Activated T-cell treated with anti-CD3 and anti-CD28 coated beads, Interleukin-2, amount 50 U/mL, for 24 hours (primary cell): ENCODE results near the gene LRSAM1.

Experiments used
- DNase-seq: peaks from one replicate; pipeline ENCODE4 v3.0.0-alpha.2; 2020
- H3K27ac Mint-ChIP-seq: 2 replicates; pipeline ENCODE4 v1.8.0; 2020; ENCODE audit warnings: mild to moderate bottlenecking, mixed read lengths
- H3K27me3 Mint-ChIP-seq: 2 replicates; pipeline ENCODE4 v1.8.0; 2020; ENCODE audit warnings: mixed read lengths
- H3K36me3 Mint-ChIP-seq: 2 replicates; pipeline ENCODE4 v1.8.0; 2020; ENCODE audit warnings: low read depth, mixed read lengths
- H3K4me1 Mint-ChIP-seq: 2 replicates; pipeline ENCODE4 v1.8.0; 2020; ENCODE audit warnings: low read depth, mixed read lengths
- H3K4me3 Mint-ChIP-seq: 2 replicates; pipeline ENCODE4 v1.8.0; 2020; ENCODE audit warnings: mild to moderate bottlenecking, moderate library complexity, mixed read lengths
- H3K9me3 Mint-ChIP-seq: 2 replicates; pipeline ENCODE4 v1.8.0; 2020; ENCODE audit warnings: mixed read lengths

LRSAM1 gene

DNA sequence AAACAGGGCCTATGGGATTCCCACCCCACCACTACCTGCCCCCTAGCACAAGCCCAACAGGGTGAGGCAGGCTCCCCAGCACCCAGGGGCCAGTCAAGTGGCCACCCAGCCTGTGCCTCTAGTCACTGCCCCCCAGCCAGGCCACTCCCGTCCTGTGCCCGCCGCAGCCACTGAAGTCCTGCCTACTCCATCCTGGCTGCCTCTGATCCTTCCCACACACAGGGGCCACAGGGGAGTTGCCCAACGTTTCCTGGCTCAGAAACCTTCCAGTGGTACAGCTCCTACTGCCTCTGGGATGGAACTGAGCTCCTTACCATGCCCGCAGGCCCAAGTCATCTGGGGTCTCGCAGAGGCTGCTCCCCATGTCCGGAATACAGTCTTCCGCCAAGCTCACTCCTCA, 90.6 kb downstream of the LRSAM1 start:
- H3K36me3 Mint-ChIP-seq = no peaks in the 10 kb centered on the region
- no peak overlapping the region for H3K27ac Mint-ChIP-seq

DNA sequence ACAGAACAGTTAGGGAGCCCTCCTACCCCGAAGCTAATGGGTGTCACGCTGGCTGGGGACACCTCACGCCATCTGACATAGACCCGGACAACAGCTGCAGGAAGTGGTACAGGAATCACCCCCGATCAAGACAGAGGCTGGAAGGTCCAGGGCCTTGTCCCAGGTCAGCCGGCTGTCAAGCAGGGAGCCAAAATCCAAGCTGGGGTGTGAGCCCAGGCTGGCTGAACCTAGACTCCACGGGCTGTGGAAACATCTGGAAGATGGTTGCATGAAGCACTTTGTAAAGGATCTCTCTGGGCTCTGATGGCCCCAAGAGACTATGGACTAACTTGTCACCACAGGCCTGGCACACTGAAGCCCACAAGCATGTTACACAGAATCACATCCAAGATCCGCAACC, 91.9 kb downstream of the LRSAM1 start:
- H3K36me3 Mint-ChIP-seq = no peaks in the 10 kb centered on the region
- no peaks in the 10 kb centered on the region for H3K27me3 Mint-ChIP-seq
- no peaks in the 10 kb centered on the region for H3K9me3 Mint-ChIP-seq
- no peak overlapping the region for H3K27ac Mint-ChIP-seq
- no peak overlapping the region for H3K4me3 Mint-ChIP-seq
- no peak for DNase-seq
- no peaks in the 10 kb centered on the region for H3K4me1 Mint-ChIP-seq

More for the DNA sequence above, 90.6 kb downstream of the LRSAM1 start:
- no peak overlapping the region for H3K4me3 Mint-ChIP-seq
- no peaks in the 10 kb centered on the region for H3K9me3 Mint-ChIP-seq
- no peaks in the 10 kb centered on the region for H3K27me3 Mint-ChIP-seq
- DNase-seq = no peak
- no peaks in the 10 kb centered on the region for H3K4me1 Mint-ChIP-seq

DNA sequence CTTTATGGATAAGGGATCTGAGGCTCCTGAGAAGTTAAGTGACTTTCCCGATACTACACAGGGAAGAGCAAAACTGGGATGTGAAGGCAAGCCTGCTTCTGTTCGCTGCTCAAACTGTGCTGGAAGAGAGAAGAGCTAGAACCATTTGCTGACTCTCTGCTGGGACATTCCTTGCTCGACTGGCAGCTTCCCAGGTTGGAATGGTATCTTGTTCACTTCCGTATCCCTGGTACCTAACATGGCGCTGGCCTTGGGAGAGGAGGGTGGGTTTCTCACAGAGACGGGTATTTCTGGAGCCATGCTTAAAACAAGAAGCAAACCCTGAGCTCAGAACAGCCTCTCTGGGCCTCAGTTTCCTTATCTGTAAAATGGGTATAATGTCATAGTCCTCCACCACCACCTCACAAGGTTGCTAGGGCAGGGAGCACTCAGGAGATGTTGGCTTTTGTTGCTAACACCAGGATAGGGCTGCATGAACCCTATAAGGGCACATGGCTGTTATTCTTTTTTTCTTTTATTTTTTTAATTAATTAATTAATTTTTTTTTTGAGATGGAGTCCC, 92.7 kb downstream of the LRSAM1 start:
- Mint-ChIP-seq H3K27me3 (no peaks in the 10 kb centered on the region), H3K4me1 (no peaks in the 10 kb centered on the region), H3K27ac (no peak overlapping the region), H3K4me3 (no peak overlapping the region), H3K9me3 (no peaks in the 10 kb centered on the region), H3K36me3 (no peaks in the 10 kb centered on the region)
- no peak for DNase-seq

DNA sequence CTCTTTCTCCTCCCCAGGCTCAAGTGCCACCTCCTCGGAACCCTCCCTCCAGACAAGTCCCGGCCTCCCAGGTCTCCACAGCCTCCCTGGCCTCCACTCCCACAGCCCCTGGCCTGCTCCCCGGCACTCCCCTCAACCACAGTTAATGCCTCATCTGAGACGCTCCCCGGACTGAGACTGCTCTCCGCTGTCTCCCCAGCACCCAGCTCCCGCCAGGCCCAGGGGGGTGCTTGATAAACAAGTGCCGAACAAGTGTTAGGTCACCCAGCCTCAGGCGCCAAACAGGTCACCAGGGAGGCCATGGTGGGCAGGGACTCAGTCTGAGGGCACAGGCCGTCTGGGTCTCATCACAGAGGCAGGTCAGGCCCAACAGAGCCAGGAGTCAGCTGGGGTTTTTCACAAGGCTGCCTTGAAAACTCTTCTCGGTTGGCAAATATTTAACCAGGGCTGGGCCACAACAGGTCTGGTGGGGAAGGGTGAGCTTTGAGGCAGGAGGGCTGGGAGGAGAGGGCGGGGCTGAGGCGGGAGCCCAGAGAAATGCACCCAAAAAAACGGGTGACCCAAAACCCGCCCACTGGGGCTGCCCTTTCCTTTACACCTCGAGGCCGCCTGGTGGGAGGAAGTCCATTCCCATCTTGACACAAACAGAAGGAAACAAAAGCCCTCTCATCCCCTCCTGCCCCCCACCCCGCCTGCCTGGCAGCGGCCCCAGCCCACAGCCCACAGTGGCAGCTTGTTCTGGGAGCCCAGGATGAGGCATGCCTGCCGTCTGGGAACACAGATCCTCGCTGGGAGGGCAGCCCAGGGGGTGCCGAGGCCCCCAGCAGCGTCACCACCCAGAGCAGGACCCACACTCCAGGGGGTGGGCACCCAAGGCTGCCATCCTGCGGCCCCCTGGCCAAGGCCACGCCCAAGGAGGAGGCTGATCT, 94.2 kb downstream of the LRSAM1 start:
- Mint-ChIP-seq H3K27ac (no peak overlapping the region), H3K36me3 (no peaks in the 10 kb centered on the region), H3K4me1 (no peaks in the 10 kb centered on the region), H3K4me3 (no peak overlapping the region), H3K9me3 (no peaks in the 10 kb centered on the region), H3K27me3 (no peaks in the 10 kb centered on the region)
- DNase-seq = no peak

DNA sequence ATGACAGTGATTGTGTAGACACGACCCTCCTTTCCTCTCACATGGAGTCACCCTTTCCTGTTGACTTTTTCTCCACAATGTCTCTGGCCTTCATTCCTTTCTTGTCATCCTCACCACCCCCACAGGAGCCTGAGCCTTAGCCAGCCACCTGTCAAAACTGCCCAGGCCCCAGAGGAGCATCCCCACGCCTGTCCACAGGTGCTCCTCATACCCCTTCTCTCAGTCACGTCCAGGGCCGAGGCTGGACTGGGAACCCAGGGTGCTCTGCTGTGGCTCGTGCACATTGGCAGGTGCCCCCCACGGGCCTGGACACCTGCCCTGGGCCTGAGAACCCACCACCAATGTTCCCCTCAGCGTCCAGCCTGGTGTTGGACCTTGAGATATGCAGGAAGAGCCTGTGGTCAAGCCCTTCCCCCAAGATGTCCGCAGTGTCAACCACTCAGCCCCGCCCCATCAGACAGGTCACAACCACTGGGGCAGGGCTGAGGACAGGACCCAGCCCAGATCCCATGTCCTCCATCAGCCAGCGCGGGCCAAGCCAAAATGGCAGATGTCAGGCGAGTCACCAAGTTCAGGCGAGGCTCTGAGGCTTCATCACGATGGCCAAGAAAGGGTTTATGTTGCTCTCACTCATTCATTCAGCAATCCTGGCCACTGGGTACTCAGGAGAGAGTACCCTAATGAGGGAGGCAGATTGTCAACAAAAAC, 95.0 kb downstream of the LRSAM1 start:
- H3K27me3 Mint-ChIP-seq = no peaks in the 10 kb centered on the region
- no peak overlapping the region for H3K27ac Mint-ChIP-seq
- DNase-seq = no peak
- H3K36me3 Mint-ChIP-seq = no peaks in the 10 kb centered on the region
- no peaks in the 10 kb centered on the region for H3K9me3 Mint-ChIP-seq
- no peak overlapping the region for H3K4me3 Mint-ChIP-seq
- no peaks in the 10 kb centered on the region for H3K4me1 Mint-ChIP-seq

DNA sequence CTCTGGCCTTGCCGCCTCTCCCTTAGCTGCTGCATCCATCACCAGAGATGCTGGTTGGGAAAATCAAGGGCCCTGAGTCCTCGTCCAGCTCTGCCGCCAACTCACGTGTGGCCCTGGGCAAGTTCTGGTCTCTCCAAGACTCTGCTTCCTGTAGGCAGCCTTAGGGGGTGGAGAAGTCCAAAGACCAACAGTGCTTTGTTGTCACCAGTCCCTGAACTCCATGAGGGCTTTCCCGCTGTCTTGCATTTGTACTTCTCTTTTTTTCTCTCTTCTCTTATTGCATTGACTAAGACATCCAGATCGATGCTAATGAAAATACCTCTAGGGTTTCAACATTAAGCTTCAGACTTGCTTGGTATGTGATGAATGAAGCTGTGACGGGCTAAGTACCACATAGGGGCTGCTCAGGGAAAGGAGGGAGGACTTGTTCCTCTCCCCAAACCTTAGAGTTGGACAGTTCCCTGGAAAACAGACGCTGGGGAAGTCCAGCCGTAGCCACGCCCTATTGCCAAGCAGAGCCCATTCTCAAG, 97.1 kb downstream of the LRSAM1 start:
- Mint-ChIP-seq H3K27me3 (no peaks in the 10 kb centered on the region), H3K27ac (no peak overlapping the region), H3K9me3 (no peaks in the 10 kb centered on the region), H3K4me1 (no peaks in the 10 kb centered on the region), H3K36me3 (no peaks in the 10 kb centered on the region), H3K4me3 (no peak overlapping the region)
- DNase-seq = no peak

DNA sequence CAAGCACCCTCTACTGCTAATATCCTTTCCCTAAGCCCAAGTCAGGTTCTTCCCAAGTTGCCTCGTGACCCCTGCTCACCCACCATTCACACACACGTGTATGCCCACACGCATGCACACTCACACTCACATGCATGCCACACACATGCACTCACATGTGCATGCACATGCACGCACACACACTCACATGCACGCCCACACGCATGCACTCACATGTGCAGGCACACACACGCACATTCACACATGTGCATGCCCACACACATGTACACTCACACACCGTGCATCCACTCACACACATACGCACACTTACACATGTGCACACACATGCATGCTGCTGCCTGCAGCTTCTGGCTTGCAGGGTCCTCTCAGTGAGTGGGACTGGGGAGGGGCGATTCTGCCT, 97.9 kb downstream of the LRSAM1 start:
- no peak for DNase-seq
- no peak overlapping the region for H3K27ac Mint-ChIP-seq
- no peaks in the 10 kb centered on the region for H3K9me3 Mint-ChIP-seq
- H3K4me3 Mint-ChIP-seq = no peak overlapping the region
- no peaks in the 10 kb centered on the region for H3K27me3 Mint-ChIP-seq
- no peaks in the 10 kb centered on the region for H3K4me1 Mint-ChIP-seq
- no peaks in the 10 kb centered on the region for H3K36me3 Mint-ChIP-seq

DNA sequence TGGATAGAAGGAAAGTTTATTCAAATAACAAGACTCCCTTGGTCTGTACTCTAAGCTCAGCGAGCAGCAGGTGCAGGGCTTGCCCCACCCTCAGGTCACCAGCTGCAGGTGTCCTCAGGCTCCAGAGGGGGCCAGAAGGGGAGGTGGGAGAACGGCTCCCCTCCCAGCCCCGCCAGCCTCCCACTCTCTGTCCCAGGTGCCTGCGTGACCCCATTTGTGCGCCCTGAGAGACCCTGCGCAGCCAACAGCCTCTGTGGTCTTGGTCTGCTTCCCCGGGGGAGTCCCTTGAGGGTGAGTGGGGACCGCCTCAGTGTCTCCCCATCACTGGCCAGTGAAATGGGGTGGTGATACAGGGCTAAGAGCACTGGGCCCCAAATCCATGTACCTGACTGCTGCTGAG, 98.4 kb downstream of the LRSAM1 start:
- Mint-ChIP-seq H3K36me3 (no peaks in the 10 kb centered on the region), H3K4me3 (no peak overlapping the region), H3K27ac (no peak overlapping the region), H3K4me1 (no peaks in the 10 kb centered on the region), H3K27me3 (no peaks in the 10 kb centered on the region), H3K9me3 (no peaks in the 10 kb centered on the region)
- no peak for DNase-seq

DNA sequence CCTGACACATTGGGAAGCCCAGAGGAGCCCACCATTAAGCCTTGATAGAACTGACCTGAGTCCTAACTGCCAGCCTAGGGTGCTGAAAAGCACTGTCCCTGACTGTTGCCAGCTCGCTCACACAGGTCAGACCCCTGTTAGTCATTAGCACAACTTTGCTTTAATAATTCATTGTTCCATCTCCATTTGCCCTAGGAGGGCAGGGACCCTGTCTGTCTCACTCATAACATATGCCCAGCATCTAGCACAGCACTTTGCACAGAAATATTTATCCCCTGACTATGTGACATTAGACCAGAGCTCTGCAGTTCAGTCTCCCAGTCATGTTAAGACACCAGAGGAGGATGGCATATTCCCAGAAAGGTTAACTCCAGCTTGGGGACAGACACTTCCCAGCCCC, 99.0 kb downstream of the LRSAM1 start:
- no peak for DNase-seq
- Mint-ChIP-seq H3K4me1 (peaks cover 5% of the 10 kb centered on the region), H3K36me3 (no peaks in the 10 kb centered on the region), H3K27ac (no peak overlapping the region), H3K4me3 (no peak overlapping the region), H3K27me3 (no peaks in the 10 kb centered on the region), H3K9me3 (no peaks in the 10 kb centered on the region)

DNA sequence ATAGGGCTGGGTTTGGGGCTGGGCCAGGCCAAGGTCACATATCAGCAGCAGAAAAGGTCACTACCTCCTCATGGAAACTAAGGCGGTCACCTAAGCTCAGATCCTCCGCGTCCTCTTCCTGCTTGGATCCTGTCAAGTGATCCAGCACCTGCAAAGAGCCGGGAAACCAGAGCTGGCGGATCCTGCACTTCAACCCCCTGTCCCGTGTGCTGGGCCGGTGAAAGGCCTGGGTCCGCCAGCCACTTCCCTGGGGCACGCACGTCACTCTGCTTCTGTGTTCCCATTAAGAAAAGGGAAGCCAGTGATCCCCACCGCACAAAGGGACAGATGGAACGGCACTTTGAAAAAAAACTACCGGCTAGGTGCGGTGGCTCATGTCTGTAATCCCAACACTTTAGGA, 99.4 kb downstream of the LRSAM1 start:
- Mint-ChIP-seq H3K4me3 (no peak overlapping the region), H3K9me3 (no peaks in the 10 kb centered on the region), H3K4me1 (peaks cover 10% of the 10 kb centered on the region), H3K27me3 (no peaks in the 10 kb centered on the region), H3K36me3 (no peaks in the 10 kb centered on the region), H3K27ac (no peak overlapping the region)
- no peak for DNase-seq
